CD14-positive monocyte (primary cell): ENCODE measurements around the gene GRIK4. TPM values are rescaled to one million over a fixed set of nuclear protein-coding genes. Genes with fewer than 3 reads are reported as not detected.

ENCODE experiments used
- DNase-seq, 3 donors: peaks; one replicate each; pipeline ENCODE4 v3.0.0-alpha.2; 2011 to 2022
- H2AFZ ChIP-seq: 2 replicates; pipeline ENCODE4 v1.6.0; 2012; ENCODE audit warnings: mild to moderate bottlenecking, low read depth, low read length, inconsistent platforms; ENCODE audit not compliant: insufficient read depth, poor library complexity, severe bottlenecking
- H3K27ac ChIP-seq, 2 donors: 1 replicate in 1 of 2; 2 replicates in 1 of 2; pipeline ENCODE4 v1.5.1; 2012 to 2013; ENCODE audit warnings: low read length in 2 of 2, control low read depth in 1 of 2, inconsistent platforms in 1 of 2, low read depth in 1 of 2, mild to moderate bottlenecking in 1 of 2
- H3K27me3 ChIP-seq, 2 donors: one replicate each; pipeline versions ENCODE4 v1.6.0 to v1.6.1; 2011 to 2013; ENCODE audit warnings: low read length in 2 of 2; ENCODE audit not compliant: control insufficient read depth in 2 of 2, insufficient read depth in 2 of 2
- H3K36me3 ChIP-seq, 2 donors: replicated peaks in 1 of 2; 1 replicate in 1 of 2; 2 replicates in 1 of 2; pipeline versions ENCODE4 v1.5.1 to v1.6.1; 2012 to 2013; ENCODE audit warnings: low read length in 2 of 2, control low read depth in 1 of 2, inconsistent platforms in 1 of 2, mild to moderate bottlenecking in 1 of 2; ENCODE audit not compliant: insufficient read depth in 2 of 2, control insufficient read depth in 1 of 2
- H3K4me1 ChIP-seq, 2 donors: 1 replicate in 1 of 2; 2 replicates in 1 of 2; pipeline versions ENCODE4 v1.5.1 to v1.6.1; 2012 to 2013; ENCODE audit warnings: low read length in 2 of 2, control low read depth in 1 of 2, inconsistent platforms in 1 of 2, mild to moderate bottlenecking in 1 of 2, moderate library complexity in 1 of 2; ENCODE audit not compliant: insufficient read depth in 2 of 2, control insufficient read depth in 1 of 2
- H3K4me2 ChIP-seq: replicated peaks from 2 replicates; pipeline ENCODE3; 2012; ENCODE audit warnings: low read length, moderate library complexity, mild to moderate bottlenecking; ENCODE audit not compliant: poor library complexity, severe bottlenecking; ENCODE audit errors: extremely low read depth
- H3K4me3 ChIP-seq, 3 experiments: fragments of 200-600 bp in 1 of 3; sonication (generic) in 1 of 3; replicated peaks in 1 of 3; 1 replicate in 2 of 3; 2 replicates in 1 of 3; pipeline ENCODE4 v1.5.1; 2011 to 2013; ENCODE audit warnings: low read length in 3 of 3, mild to moderate bottlenecking in 3 of 3, control low read depth in 2 of 3, low read depth in 2 of 3, inconsistent platforms in 1 of 3, moderate library complexity in 1 of 3
- H3K79me2 ChIP-seq: 2 replicates; pipeline ENCODE4 v1.6.0; 2012; ENCODE audit warnings: mild to moderate bottlenecking, control low read depth, inconsistent platforms, low read length, moderate library complexity; ENCODE audit not compliant: insufficient read depth
- H3K9ac ChIP-seq: 2 replicates; pipeline ENCODE4 v1.6.0; 2017; ENCODE audit warnings: low read length, mild to moderate bottlenecking; ENCODE audit not compliant: insufficient read depth, poor library complexity, severe bottlenecking
- H3K9me3 ChIP-seq, 2 donors: replicated peaks in 1 of 2; 1 replicate in 1 of 2; 2 replicates in 1 of 2; pipeline versions ENCODE4 v1.5.1 to v1.6.1; 2012 to 2013; ENCODE audit warnings: low read length in 2 of 2, control low read depth in 1 of 2; ENCODE audit not compliant: control insufficient read depth in 1 of 2, insufficient read depth in 1 of 2
- H4K20me1 ChIP-seq: 2 replicates; pipeline ENCODE4 v1.6.0; 2012; ENCODE audit warnings: mild to moderate bottlenecking, low read length, control low read depth, moderate library complexity; ENCODE audit not compliant: insufficient read depth
- H3K27ac Mint-ChIP-seq, 7 donors: one replicate each; pipeline ENCODE4 v1.8.0; 2020; ENCODE audit warnings: mild to moderate bottlenecking in 7 of 7, mixed read lengths in 7 of 7, moderate library complexity in 6 of 7, inconsistent platforms in 2 of 7
- H3K27me3 Mint-ChIP-seq, 3 donors: one replicate each; pipeline ENCODE4 v1.8.0; 2021 to 2022; ENCODE audit warnings: low read depth in 3 of 3, mild to moderate bottlenecking in 3 of 3, mixed read lengths in 3 of 3, moderate library complexity in 3 of 3, inconsistent platforms in 1 of 3
- H3K36me3 Mint-ChIP-seq, 2 donors: one replicate each; pipeline ENCODE4 v1.8.0; 2020; ENCODE audit warnings: mixed read lengths in 2 of 2, inconsistent platforms in 1 of 2, mild to moderate bottlenecking in 1 of 2
- H3K4me1 Mint-ChIP-seq: one replicate; pipeline ENCODE4 v1.8.0; 2020; ENCODE audit warnings: mild to moderate bottlenecking, mixed read lengths
- H3K4me3 Mint-ChIP-seq, 2 donors: one replicate each; pipeline ENCODE4 v1.8.0; 2020; ENCODE audit warnings: mild to moderate bottlenecking in 2 of 2, mixed read lengths in 2 of 2, moderate library complexity in 1 of 2
- H3K9me3 Mint-ChIP-seq, 7 donors: one replicate each; pipeline ENCODE4 v1.8.0; 2020 to 2022; ENCODE audit warnings: mixed read lengths in 7 of 7, mild to moderate bottlenecking in 6 of 7, moderate library complexity in 6 of 7, inconsistent platforms in 2 of 7
- whole genome bisulfite sequencing: methylation state at CpG from one replicate; pipeline ENCODE4 v1.1.5; 2013; ENCODE audit warnings: missing lambda C conversion rate; ENCODE audit not compliant: insufficient coverage; 5-methylcytosine and 5-hydroxymethylcytosine counted together
- intact Hi-C, 2 donors: fragments of 100-400 bp; cut with micrococcal nuclease; formaldehyde crosslinking; loops; one replicate each; pipeline versions ENCODE4 v1.15.0 to v1.15.1; 2023
- polyA plus RNA-seq, 3 donors: library from polyadenylated mRNA; depleted of rRNA in 1 of 3; unstranded in 2 of 3; stranded (reverse) in 1 of 3; fragments of 300-500 nt in 2 of 3; fragments of >200 nt in 1 of 3; fragmentation: Illumina TruSeq in 2 of 3; gene quantifications; 1 replicate in 2 of 3; 2 replicates in 1 of 3; pipeline ENCODE4 v1.2.3, GENCODE V29; 2012 to 2021
- TF ChIP-seq, protein P1 (sequence below): fragments of 200-600 bp; IDR thresholded peaks from one replicate; pipeline ENCODE4 v1.8.0; 2022; ENCODE audit warnings: antibody characterized with exemption, mild to moderate bottlenecking

Gene GRIK4
- polyA plus RNA-seq, 3 donors, result not detected

GRCh38 chr11:120465921-120466534 lies 45.5 kb upstream of the GRIK4 start:
- peaks cover 0 to 10% (median 3%) of the 10 kb centered on the region in 3 donors for H3K27me3 Mint-ChIP-seq
- no peak for DNase-seq

DNA sequence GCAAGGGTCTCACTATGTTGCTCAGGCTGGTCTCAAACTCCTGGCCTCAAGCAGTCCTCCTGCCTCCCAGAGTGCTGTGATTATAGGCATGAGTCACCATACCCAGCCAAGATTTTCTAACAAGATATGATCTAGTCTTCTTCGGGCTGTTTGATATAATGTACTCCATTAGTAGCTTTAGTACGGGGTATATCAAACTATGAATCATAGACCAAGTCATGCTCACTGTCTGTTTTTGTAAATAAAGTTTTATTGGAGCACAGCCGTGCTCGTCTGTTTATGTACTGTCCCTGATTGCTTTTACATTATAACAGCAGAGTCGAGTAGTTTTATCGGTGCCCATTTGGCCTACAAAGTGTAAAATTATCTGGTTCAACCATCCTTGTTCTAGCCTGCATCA lies 43.9 kb upstream of the GRIK4 start:
- no peak overlapping the region for H3K4me2 ChIP-seq
- TF ChIP-seq, protein P1, sequence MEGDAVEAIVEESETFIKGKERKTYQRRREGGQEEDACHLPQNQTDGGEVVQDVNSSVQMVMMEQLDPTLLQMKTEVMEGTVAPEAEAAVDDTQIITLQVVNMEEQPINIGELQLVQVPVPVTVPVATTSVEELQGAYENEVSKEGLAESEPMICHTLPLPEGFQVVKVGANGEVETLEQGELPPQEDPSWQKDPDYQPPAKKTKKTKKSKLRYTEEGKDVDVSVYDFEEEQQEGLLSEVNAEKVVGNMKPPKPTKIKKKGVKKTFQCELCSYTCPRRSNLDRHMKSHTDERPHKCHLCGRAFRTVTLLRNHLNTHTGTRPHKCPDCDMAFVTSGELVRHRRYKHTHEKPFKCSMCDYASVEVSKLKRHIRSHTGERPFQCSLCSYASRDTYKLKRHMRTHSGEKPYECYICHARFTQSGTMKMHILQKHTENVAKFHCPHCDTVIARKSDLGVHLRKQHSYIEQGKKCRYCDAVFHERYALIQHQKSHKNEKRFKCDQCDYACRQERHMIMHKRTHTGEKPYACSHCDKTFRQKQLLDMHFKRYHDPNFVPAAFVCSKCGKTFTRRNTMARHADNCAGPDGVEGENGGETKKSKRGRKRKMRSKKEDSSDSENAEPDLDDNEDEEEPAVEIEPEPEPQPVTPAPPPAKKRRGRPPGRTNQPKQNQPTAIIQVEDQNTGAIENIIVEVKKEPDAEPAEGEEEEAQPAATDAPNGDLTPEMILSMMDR, result no peak
- H2AFZ ChIP-seq, result no peak overlapping the region
- H4K20me1 ChIP-seq, result no peaks in the 10 kb centered on the region
- no peak overlapping the region for H3K27ac Mint-ChIP-seq
- no peaks in the 10 kb centered on the region for H3K4me1 Mint-ChIP-seq
- no peaks in the 10 kb centered on the region for H3K9me3 ChIP-seq
- H3K36me3 Mint-ChIP-seq, result no peaks in the 10 kb centered on the region
- no peaks in the 10 kb centered on the region for H3K9me3 Mint-ChIP-seq
- no peak overlapping the region for H3K4me3 Mint-ChIP-seq
- WGBS, result no CpG with 5 or more reads among the region's 6 CpGs
- H3K4me3 ChIP-seq, result no peak overlapping the region
- no peaks in the 10 kb centered on the region for H3K79me2 ChIP-seq
- H3K27me3 Mint-ChIP-seq, result peaks cover 0 to 9% (median 3%) of the 10 kb centered on the region in 3 donors
- no peaks in the 10 kb centered on the region for H3K4me1 ChIP-seq
- H3K27me3 ChIP-seq, result no peaks in the 10 kb centered on the region
- no peak overlapping the region for H3K9ac ChIP-seq
- no peak overlapping the region for H3K27ac ChIP-seq
- intact Hi-C loops, result no loop called here
- no peaks in the 10 kb centered on the region for H3K36me3 ChIP-seq
- no peak for DNase-seq

More at GRCh38 chr11:120465921-120466534, 45.5 kb upstream of the GRIK4 start:
- TF ChIP-seq, protein P1, result no peak
- Mint-ChIP-seq H3K36me3 (no peaks in the 10 kb centered on the region), H3K27ac (no peak overlapping the region), H3K9me3 (no peaks in the 10 kb centered on the region), H3K4me3 (no peak overlapping the region), H3K4me1 (no peaks in the 10 kb centered on the region)
- Histone ChIP-seq H3K79me2 (no peaks in the 10 kb centered on the region), H3K9ac (no peak overlapping the region), H3K4me2 (no peak overlapping the region), H3K4me1 (no peaks in the 10 kb centered on the region), H3K4me3 (no peak overlapping the region), H3K27me3 (no peaks in the 10 kb centered on the region), H3K9me3 (no peaks in the 10 kb centered on the region), H3K27ac (no peak overlapping the region), H3K36me3 (no peaks in the 10 kb centered on the region), H4K20me1 (no peaks in the 10 kb centered on the region), H2AFZ (no peak overlapping the region)
- 94% methylated on average over 3 of the region's 6 CpGs for whole genome bisulfite sequencing
- intact Hi-C loops, result no loop called here
